GM21529 (cell line): ENCODE results near the gene ISX.
A peak's percentile ranks its signal among the peaks of the same experiment; 100 is the strongest.

Experiments used
- ATAC-seq: cut with Tn5 transposase; IDR thresholded peaks from one replicate; pipeline ENCODE4 v1.9.1; 2021; ENCODE audit not compliant: unreplicated experiment

Gene ISX

DNA sequence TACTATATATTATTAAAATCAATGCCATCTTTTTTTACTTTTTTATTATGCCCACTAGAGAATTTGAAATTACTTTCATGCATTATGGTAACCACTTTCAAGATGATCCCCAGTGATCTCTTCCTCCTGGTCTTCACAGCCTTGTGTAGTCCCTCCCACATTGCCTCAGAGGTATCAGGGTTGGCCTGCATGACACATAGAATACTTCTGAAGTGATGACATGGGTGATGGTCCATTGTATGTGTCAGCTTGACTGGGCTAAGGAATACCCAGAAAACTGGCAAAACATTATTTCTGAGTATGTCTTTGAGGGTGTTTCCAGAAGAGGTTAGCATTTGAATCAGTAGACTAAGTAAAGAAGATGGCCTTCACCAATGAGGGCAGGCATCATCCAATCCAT lies 14.2 kb upstream of the ISX start:
- no peak for ATAC-seq

GRCh38 chr22:35053060-35053835 lies 12.7 kb upstream of the ISX start:
- no peak for ATAC-seq

DNA sequence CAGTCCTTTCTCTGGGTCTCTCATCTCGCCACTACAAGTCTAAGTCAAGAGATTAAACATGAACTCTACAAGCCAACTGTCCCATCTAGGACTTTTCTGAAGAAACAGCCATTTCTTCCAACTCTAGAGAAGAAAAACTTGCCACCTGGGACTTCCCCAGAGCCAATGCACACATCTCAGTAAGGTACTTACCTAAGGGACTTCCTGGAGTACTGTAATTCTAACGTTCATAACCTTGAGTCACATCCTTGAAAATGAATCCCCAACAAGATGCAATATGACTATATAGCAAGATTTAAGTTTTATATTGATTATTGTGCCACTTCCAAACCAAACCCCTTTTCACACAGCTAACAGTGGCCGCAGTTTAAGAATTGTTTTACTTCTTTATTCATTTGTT lies 11.9 kb upstream of the ISX start:
- ATAC-seq = no peak

DNA sequence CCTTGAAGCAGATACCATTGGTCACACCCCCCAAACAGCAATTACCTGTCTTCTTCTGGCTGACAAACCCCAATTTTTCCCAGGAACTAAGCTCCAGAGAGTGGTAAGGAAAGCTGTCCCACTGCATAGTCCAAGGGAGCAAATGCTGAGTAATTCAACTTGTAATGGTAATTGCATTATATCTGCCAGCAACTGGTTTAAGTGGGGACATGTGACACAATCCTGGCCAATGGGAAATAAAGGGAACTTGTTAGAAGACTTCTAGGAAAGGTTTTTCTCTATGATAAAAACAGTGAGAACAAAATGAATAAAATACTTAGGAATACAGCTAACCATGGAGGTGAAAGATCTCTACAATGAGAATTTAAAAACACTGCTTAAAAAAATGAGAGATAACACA lies 9.5 kb upstream of the ISX start:
- no peak for ATAC-seq

- no peak for ATAC-seq
Observed at GRCh38 chr22:35057155-35057554, 8.8 kb upstream of the ISX start.

DNA sequence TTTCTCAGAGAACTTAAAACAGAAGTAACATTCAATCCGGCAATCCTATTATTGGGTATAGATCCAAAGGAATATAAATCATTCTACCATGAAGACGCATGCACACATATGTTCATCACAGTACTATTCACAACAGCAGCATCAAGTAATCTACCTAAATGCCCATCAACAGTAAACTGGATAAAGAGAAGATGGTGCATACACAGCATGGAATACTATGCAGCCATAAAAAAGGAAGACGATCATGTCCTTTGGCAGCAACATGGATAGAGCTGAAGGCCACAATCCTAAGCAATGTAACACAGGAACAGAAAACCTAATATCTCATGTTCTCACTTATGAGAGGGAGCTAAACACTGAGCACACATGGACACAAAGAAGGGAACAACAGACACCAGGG lies 6.3 kb upstream of the ISX start:
- ATAC-seq = no peak

DNA sequence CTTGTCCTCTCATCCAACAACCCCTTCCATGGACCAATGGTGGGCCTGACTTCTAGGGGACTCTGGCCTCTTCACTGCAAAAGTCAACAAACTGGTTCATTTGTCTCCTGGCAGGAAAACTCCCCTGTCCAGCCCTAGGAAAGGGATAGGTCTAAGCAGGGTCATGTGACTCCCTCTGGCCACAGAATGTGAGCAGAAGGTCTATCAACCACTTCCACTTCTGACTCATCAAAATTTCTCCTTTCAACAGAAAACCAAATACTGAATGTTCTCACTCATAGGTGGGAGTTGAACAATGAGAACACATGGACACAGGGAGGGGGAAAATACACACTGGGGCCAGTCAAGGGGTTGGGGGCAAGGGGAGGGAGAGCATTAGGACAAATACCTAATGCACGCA lies 1.3 kb upstream of the ISX start:
- ATAC-seq = peak; percentile 58

- no peak for ATAC-seq
Observed at GRCh38 chr22:35065183-35065582, 775 bp upstream of the ISX start.

- no peak for ATAC-seq
Observed at GRCh38 chr22:35066768-35067167, 810 bp downstream of the ISX start.

GRCh38 chr22:35069541-35069940 lies 3.6 kb downstream of the ISX start:
- no peak for ATAC-seq

DNA sequence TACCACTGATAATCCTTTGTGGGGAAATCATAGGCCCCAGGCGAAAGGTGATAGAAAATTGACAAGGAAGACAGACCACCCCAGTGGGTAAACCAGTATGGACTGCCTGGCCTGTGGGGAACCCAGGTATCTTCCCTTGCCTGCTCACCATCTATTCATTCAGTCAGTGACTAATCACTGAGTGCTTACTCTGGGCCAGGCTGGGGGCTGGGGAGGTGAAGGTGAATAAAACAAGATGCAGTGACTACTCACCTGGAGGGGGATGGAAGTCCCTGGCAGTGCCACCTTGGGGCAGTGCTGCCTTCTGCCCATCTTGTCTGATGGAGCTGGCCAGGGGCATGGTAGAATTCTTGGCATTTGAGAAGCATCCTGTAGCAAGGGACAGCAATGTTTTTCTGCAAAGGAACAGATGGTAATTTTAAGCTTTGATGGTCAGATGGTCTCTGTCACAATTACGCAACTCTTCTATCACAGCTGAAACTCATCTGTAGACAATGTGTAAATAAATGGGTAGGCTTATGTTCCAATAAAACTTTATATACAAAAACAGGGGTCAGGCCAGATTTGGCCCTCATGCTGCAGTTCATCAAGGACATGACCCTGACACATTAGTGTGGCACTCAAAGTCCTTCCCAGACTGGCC lies 4.6 kb downstream of the ISX start:
- ATAC-seq = no peak

DNA sequence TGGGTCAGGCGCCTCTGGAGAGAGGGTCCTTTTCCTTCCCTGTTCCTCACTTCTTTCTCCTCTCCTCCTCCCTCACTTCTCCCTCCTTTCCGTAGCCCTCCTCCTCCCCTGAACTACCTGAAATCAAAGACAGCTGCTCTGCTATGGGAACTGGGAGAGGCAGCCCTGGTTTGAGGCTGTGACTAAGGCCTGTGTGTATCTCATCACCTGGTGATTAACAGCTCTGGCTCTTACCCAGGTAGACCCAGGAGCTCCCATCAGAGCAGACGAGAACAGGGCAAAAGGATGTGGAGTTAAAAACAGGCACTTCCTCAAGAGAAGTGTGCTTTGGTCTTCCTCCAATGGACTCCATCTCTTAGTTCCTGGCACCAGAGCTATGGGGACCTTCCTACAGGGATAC lies 5.8 kb downstream of the ISX start:
- ATAC-seq = no peak

- ATAC-seq = no peak
Observed at GRCh38 chr22:35072925-35073324, 7.0 kb downstream of the ISX start.

- no peak for ATAC-seq
Observed at GRCh38 chr22:35074583-35074982, 8.6 kb downstream of the ISX start.

DNA sequence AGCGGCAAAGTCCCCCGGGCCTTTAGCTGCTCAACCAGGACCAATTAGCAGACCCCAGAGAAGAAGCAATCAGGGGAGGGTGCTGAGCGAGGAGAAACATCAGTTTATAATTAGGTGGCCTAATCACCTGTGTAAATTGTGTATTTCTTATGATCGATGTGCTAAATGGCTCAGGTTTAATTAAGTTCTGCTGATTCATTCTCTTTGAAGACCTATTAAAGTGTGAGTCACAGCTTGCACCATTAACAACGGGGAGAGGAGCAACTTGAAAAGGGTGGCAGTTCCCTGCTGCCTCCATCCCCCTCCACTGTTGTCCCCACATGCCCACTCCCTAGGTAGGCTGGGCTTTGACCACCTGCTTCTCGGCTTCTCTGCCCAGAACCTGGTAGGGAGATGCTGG lies 10.7 kb downstream of the ISX start:
- ATAC-seq = no peak

GRCh38 chr22:35085621-35086020 lies 19.7 kb downstream of the ISX start:
- ATAC-seq = no peak

- no peak for ATAC-seq
Observed at GRCh38 chr22:35089139-35089538, 23.2 kb downstream of the ISX start.

DNA sequence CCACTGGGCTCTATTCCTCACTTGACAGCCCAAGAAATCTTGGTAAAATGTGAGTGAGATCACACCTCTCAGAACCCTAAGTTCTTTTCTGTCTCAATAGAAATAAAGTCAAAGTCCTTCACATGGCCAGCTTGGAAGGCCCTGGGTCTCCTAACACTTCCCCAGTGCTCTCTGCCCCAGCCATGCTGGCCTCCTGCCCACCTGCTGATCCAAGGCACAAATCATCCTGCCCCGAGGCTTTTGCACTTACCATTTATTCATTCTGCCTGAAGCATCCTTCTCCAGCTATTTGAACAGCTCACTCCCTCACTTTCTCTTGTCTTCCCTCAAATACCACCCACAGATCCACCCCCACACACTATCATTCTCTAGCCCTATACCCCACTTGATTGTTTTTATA lies 26.4 kb downstream of the ISX start:
- ATAC-seq = no peak

DNA sequence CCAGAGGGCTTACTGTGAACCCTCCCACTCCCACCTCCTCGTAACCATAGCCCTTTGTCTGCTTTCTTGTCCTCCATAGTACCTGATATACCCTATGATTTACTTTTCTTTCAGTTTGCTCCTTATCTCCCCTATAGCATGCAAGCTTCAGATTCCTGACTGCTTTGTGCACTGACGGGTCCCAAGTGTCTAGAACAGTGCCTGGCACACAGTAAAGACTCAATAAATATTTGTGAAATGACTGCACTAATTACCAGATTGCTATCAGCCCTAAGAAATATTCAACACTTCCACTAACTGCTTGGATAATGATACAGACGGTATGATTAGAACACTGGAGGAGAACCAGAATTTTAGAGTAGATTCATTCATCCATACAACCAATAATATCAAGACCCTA lies 33.0 kb downstream of the ISX start:
- no peak for ATAC-seq

- no peak for ATAC-seq
Observed at GRCh38 chr22:35099883-35100282, 33.9 kb downstream of the ISX start.

GRCh38 chr22:35102663-35103062 lies 36.7 kb downstream of the ISX start:
- no peak for ATAC-seq

DNA sequence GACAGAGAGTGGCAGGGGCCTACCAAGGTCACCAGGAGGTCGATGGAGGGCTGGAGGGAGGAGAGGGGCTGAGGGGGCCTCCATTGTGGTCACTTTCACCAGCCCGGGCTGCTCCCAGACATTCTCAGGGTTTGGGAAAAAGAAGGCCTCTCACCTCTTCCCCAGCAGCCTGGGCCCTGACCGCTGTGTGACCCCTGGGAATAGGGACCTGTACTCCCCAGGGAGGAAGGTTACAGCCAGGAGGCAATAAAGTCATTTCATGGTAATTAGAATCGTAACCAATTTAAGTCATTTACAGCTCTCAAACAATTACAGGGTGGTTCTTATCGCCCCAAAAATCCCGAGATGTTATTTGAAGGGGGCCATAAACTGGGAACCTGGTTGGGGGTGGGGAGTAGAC lies 37.8 kb downstream of the ISX start:
- ATAC-seq = no peak

GRCh38 chr22:35104491-35104890 lies 38.5 kb downstream of the ISX start:
- ATAC-seq = no peak
